ENCODE results near the gene PDE10A.

Gene PDE10A

DNA sequence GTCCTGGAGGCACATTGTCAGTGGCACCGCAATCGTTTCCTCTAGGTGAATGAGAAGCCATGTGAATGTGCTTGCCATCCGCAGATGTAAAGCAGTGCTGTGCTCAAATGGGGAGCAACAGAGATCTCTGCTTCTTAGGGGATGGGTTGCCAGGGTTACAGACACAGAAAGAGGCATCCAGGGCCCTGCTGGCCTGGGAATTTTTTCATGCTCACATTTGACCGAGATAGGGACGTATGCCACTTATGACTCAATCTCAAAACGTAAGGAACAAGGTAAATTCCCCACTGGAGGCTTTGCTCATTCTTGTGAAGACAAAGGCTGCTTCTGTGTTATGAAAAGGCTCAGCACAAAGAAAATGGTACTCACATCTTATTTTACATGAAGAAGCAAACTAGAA lies 364.6 kb downstream of the PDE10A start:
- no peak for TF ChIP-seq CTCF (IDR thresholded peaks at IDR 0.05; ENCODE audit: unreplicated experiment in 3 of 3)
- Mint-ChIP-seq H3K27me3 (ENCODE audit: low read depth) (no peaks in the 10 kb centered on the region), H3K4me1 (no peaks in the 10 kb centered on the region), H3K36me3 (ENCODE audit: low read depth) (peaks cover 4% of the 10 kb centered on the region), H3K4me3 (no peak overlapping the region), H3K9me3 (peaks cover 8% of the 10 kb centered on the region), H3K27ac (no peak overlapping the region)

- peaks cover 5% of the 10 kb centered on the region for H3K9me3 Mint-ChIP-seq
- TF ChIP-seq CTCF (IDR thresholded peaks at IDR 0.05; ENCODE audit: unreplicated experiment in 3 of 3), result no peak
- no peak overlapping the region for H3K4me3 Mint-ChIP-seq
- H3K36me3 Mint-ChIP-seq (ENCODE audit: low read depth), result peaks cover 4% of the 10 kb centered on the region
- no peaks in the 10 kb centered on the region for H3K4me1 Mint-ChIP-seq
- no peaks in the 10 kb centered on the region for H3K27me3 Mint-ChIP-seq (ENCODE audit: low read depth)
- no peak overlapping the region for H3K27ac Mint-ChIP-seq
Measured at GRCh38 chr6:165292657-165293056, 370.4 kb downstream of the PDE10A start.
